ENCODE data around the gene FREM2.
A peak's percentile ranks its signal among the peaks of the same experiment; 100 is the strongest.

FREM2 gene

GRCh38 chr13:38826182-38826813 is 139.4 kb downstream of the FREM2 start:
- no peak for DNase-seq (ENCODE audit: low read depth in 2 of 2)

- no peak for DNase-seq (ENCODE audit: low read depth in 2 of 2)
Observed at GRCh38 chr13:38830442-38831045, 143.7 kb downstream of the FREM2 start.

- DNase-seq (ENCODE audit: low read depth in 2 of 2): no peak
Observed at GRCh38 chr13:38844581-38844980, 157.7 kb downstream of the FREM2 start.

GRCh38 chr13:38848360-38848759 is 161.5 kb downstream of the FREM2 start:
- DNase-seq (ENCODE audit: low read depth in 2 of 2): no peak

- DNase-seq (ENCODE audit: low read depth in 2 of 2): no peak
Observed at GRCh38 chr13:38849315-38849714, 162.4 kb downstream of the FREM2 start.

GRCh38 chr13:38850868-38851626 is 164.2 kb downstream of the FREM2 start:
- no peak for DNase-seq (ENCODE audit: low read depth in 2 of 2)

GRCh38 chr13:38854226-38854625 is 167.3 kb downstream of the FREM2 start:
- DNase-seq (ENCODE audit: low read depth in 2 of 2): no peak

- DNase-seq (ENCODE audit: low read depth in 2 of 2): no peak
Observed at GRCh38 chr13:38856065-38856464, 169.2 kb downstream of the FREM2 start.

- DNase-seq (ENCODE audit: low read depth in 2 of 2): no peak
Observed at GRCh38 chr13:38862443-38862842, 175.6 kb downstream of the FREM2 start.

- no peak for DNase-seq (ENCODE audit: low read depth in 2 of 2)
Observed at GRCh38 chr13:38863536-38863935, 176.7 kb downstream of the FREM2 start.

- no peak for DNase-seq (ENCODE audit: low read depth in 2 of 2)
Observed at GRCh38 chr13:38866649-38867048, 179.8 kb downstream of the FREM2 start.

GRCh38 chr13:38868399-38868798 is 181.5 kb downstream of the FREM2 start:
- DNase-seq (ENCODE audit: low read depth in 2 of 2): no peak

- DNase-seq (ENCODE audit: low read depth in 2 of 2): no peak
Observed at GRCh38 chr13:38868870-38869269, 182.0 kb downstream of the FREM2 start.

- no peak for DNase-seq (ENCODE audit: low read depth in 2 of 2)
Observed at GRCh38 chr13:38871275-38871674, 184.4 kb downstream of the FREM2 start.

- DNase-seq (ENCODE audit: low read depth in 2 of 2): peak; percentile 2 to 15
Observed at GRCh38 chr13:38872693-38873092, 185.8 kb downstream of the FREM2 start.

GRCh38 chr13:38875186-38875875 is 188.5 kb downstream of the FREM2 start:
- DNase-seq (ENCODE audit: low read depth in 2 of 2): no peak

GRCh38 chr13:38879278-38879677 is 192.4 kb downstream of the FREM2 start:
- no peak for DNase-seq (ENCODE audit: low read depth in 2 of 2)

- DNase-seq (ENCODE audit: low read depth in 2 of 2): no peak
Observed at GRCh38 chr13:38879786-38880185, 192.9 kb downstream of the FREM2 start.

GRCh38 chr13:38880397-38880796 is 193.5 kb downstream of the FREM2 start:
- DNase-seq (ENCODE audit: low read depth in 2 of 2): no peak

GRCh38 chr13:38883783-38884182 is 196.9 kb downstream of the FREM2 start:
- no peak for DNase-seq (ENCODE audit: low read depth in 2 of 2)

GRCh38 chr13:38888309-38888708 is 201.4 kb downstream of the FREM2 start:
- DNase-seq (ENCODE audit: low read depth in 2 of 2): no peak

- no peak for DNase-seq (ENCODE audit: low read depth in 2 of 2)
Observed at GRCh38 chr13:38895075-38895474, 208.2 kb downstream of the FREM2 start.
